Suprapubic skin (tissue), 4 donors: ENCODE measurements around the gene SUGCT.

Experiments
- CTCF ChIP-seq, 2 donors: fragments of 200-600 bp in 1 of 2; fragments of 450-650 bp in 1 of 2; sonication (generic) in 1 of 2; IDR thresholded peaks; one replicate each; pipeline ENCODE4 v1.5.1; 2016 to 2019; ENCODE audit warnings: antibody characterized with exemption in 2 of 2, mild to moderate bottlenecking in 1 of 2, moderate library complexity in 1 of 2
- EP300 ChIP-seq: sonication (generic); formaldehyde crosslinking; IDR thresholded peaks from one replicate; pipeline ENCODE4 v1.6.1; 2017; ENCODE audit warnings: antibody characterized with exemption
- POLR2A ChIP-seq, 2 donors: fragments of 450-650 bp; IDR thresholded peaks; one replicate each; pipeline ENCODE4 v1.6.1; 2017; ENCODE audit warnings: antibody characterized with exemption in 2 of 2, mild to moderate bottlenecking in 2 of 2, moderate library complexity in 2 of 2
- POLR2AphosphoS5 ChIP-seq, 3 donors: sonication (generic); formaldehyde crosslinking; IDR thresholded peaks; one replicate each; pipeline ENCODE4 v1.6.1; 2017; ENCODE audit warnings: antibody characterized with exemption in 3 of 3

GRCh38 chr7:40211276-40212003 lies 76.6 kb downstream of the SUGCT start:
- TF ChIP-seq EP300 (no peak), CTCF (IDR thresholded peaks at IDR 0.05) (no peak), POLR2A (IDR thresholded peaks at IDR 0.05) (no peak), POLR2AphosphoS5 (IDR thresholded peaks at IDR 0.05) (no peak)
